GM18507 (cell line): ENCODE data around the gene USP48.

Experiments used
- DNase-seq: peaks from one replicate; pipeline ENCODE4 v3.0.0; 2011; ENCODE audit warnings: low read depth; ENCODE audit not compliant: insufficient read length; ENCODE audit errors: extremely low spot score
- FAIRE-seq: peaks from 2 replicates; lab custom pipeline; 2011; peaks lifted over from hg19 to GRCh38; lab: Jason Lieb, UNC

Gene USP48

GRCh38 chr1:21648791-21649190, 134.2 kb downstream of the USP48 start:
- FAIRE-seq (no peak), DNase-seq (no peak)

- no peak for DNase-seq
- FAIRE-seq: no peak
Measured at GRCh38 chr1:21648352-21648730, 134.6 kb downstream of the USP48 start.

- FAIRE-seq (peak; percentile 41), DNase-seq (no peak)
Measured at GRCh38 chr1:21647431-21648351, 135.3 kb downstream of the USP48 start.

- DNase-seq (no peak), FAIRE-seq (no peak)
Measured at GRCh38 chr1:21645550-21645949, 137.4 kb downstream of the USP48 start.

DNA sequence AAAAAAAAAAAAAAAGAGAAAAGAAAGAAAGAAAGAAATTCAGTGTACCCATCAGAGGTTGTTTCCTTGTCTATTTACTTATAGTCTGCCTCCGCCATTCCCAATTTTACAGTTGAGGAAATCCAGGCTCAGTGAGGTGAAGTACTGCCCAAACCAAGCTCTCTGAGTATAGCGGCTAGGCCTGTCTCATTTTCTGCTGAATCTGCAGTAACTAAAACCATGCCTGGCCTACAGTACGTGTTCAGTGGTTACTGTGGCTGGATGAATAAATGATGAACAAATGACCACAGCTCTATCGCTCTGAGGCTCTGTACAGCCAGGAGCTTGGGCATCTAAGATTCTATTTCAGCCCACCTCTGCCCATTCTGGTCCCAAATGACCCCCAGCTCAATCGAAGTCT, 138.0 kb downstream of the USP48 start:
- DNase-seq (no peak), FAIRE-seq (no peak)

GRCh38 chr1:21644348-21644747, 138.6 kb downstream of the USP48 start:
- FAIRE-seq: no peak
- DNase-seq: no peak

- FAIRE-seq: no peak
- no peak for DNase-seq
Measured at GRCh38 chr1:21643624-21644023, 139.3 kb downstream of the USP48 start.

DNA sequence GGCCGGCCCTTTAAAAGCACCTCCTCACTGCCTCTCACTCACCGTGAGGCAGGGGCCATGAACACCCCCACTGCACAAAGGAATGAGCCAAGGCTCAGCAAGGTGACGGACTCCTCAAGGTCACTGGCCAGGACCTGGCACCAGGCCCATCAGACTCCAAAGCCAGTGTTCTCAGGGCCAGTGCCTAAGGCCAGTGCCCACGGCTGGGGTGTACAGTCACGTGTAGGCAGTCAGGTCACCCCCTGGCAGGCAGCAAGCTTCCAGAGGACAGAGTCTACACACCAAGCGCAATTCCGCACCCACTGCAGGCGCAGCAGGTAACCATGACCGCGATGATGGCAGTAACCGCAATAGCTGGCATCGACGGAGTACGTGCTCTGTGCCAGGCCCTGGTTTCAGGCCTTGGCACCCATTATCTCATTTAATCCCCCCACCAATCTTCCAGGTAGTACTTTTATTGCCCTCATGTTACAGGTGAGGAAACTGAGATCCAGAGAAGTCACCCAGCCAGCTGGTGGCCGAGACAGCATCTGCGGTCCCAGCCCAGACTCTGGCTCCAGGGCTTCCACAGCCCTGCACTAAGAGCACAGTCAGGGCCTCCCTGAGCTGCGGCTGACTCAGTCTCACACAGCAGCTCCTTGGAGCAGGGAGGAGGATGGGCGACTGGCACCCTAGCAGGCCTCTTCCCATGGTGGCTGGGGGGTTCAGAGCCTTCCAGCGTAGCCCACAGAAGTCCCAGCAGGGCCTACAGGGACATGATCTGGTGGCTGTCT, 140.8 kb downstream of the USP48 start:
- FAIRE-seq: no peak

DNA sequence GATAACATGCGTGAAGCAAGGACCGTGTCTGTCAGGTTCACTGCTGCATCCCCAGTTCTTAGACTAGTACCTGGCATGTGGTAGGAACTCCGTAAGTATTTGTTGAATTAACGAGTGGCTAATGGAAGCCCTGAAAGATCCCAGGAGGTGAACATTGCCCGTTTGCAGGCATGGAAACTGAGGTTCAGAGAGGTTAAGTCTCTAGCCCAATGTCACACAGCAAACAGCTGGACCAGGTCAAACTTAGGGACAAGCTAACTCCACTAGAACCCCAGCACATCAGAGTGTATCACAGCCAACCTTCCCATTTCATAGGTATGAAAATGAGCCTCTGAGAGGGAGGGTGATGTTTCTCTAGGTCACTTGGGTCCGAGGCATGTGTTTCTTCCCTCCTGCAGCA, 141.4 kb downstream of the USP48 start:
- DNase-seq (no peak), FAIRE-seq (no peak)

More for the DNA sequence above, 140.8 kb downstream of the USP48 start:
- no peak for DNase-seq

- DNase-seq (no peak), FAIRE-seq (no peak)
Measured at GRCh38 chr1:21641076-21641475, 141.9 kb downstream of the USP48 start.

- no peak for FAIRE-seq
- DNase-seq: no peak
Measured at GRCh38 chr1:21640653-21641052, 142.3 kb downstream of the USP48 start.

- DNase-seq (no peak), FAIRE-seq (no peak)
Measured at GRCh38 chr1:21639594-21640041, 143.3 kb downstream of the USP48 start.

DNA sequence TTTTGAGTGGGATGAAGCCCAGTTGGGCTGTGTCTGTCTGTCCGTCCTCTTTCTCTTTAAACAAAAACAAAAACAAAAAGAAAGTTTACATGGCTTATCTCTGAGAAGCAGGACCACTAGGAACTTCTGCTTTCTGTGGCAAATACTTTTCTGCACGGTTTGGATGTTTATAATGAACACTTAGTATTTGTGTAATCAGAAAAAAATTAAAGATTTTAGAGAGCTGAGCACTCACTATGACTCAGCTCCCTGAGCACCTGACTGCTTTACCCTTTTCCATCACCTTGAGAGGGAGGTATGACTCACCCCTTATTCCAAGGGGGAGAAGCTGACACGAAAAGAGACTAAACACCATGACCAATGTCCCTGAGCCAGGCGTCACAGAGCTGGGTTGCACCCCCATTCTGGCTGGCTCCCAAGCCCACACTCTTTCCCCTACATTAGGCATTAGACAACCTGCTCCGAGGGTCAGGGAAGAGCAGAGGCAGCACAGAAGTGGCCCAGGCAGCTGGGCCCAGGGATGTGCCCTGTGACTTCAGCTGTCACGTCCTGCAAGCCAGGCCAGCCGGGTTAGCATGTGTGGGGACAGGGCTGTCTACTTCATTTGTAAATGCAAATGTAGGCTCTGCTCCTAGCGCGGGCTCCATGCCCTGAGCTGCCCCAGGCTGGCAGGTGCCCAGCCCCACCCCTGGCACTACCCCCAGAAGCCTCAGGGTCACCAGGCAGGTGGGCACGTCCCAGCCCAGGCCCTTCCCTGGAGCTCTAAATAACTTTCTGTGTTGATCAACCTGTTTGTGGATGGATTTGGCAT, 144.2 kb downstream of the USP48 start:
- DNase-seq (no peak), FAIRE-seq (no peak)

- DNase-seq (no peak), FAIRE-seq (no peak)
Measured at GRCh38 chr1:21637514-21637913, 145.4 kb downstream of the USP48 start.

DNA sequence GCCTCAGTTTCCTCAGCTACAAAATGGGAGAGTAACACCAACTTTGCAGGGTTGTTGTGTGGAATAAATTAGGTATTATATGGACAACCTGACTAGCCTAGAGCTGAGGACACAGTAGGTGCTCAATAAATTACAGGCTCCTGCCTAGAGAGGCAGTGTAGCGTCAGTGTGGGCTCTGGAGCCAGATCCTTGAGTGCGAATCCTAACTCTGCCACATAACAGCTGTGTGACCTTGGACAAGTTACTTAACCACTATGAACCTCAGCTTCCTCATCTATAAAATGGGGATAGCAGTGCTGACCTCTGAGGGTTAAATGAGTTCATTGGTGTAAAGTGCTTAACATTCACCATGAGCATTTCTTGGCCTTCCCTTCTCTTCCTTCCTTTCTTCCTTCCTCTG, 146.9 kb downstream of the USP48 start:
- FAIRE-seq (no peak), DNase-seq (no peak)

DNA sequence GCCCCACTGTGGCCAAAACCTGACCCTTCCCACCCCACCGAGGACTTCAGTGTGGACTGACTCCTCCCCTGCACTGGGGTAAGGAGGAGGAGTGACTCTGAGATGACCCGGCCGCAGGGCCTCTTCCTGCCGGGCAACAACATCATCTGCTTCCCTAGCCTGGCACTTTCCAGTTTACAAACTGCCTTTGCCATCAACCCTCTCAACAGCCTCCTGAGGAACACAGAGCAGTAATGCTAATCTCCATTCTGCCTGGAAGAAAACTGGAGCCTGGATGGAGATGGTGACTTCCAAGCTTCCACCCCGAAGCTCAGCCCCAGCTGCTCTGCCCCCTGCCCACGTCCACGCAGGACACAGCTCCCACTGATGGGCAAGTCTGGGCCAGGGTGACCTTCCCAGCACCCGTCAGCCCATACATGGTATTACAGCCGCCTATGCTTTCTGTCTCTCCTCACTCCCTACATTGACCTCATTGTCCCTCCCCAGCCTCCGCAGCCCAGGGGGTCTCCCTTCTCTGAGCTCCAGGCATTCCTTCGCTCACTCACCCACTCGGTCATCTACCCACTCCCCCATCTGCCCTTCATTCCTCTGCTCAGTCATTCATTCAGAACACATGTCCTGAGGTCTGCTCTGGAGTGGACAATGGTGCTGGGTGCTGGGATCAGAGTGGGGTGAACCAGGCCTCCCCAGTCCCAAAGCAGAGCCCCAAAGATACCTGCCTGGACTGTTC, 148.0 kb downstream of the USP48 start:
- FAIRE-seq (no peak), DNase-seq (no peak)

- DNase-seq (no peak), FAIRE-seq (no peak)
Measured at GRCh38 chr1:21633992-21634805, 148.8 kb downstream of the USP48 start.

- DNase-seq (no peak), FAIRE-seq (no peak)
Measured at GRCh38 chr1:21633141-21633755, 149.7 kb downstream of the USP48 start.
